Activated CD8-positive, alpha-beta T cell treated with anti-CD3 and anti-CD28 coated beads for 36 hours (primary cell): Measurements from ENCODE around the gene OCRL. TPM values are rescaled to one million over a fixed set of nuclear protein-coding genes. Genes with fewer than 3 reads are reported as not detected.

Source experiments
- ATAC-seq: fragments of 200-7000 bp; cut with Tn5 transposase; one replicate; pipeline ENCODE4 v1.10.0; 2021; ENCODE audit warnings: mild to moderate bottlenecking, moderate library complexity
- CTCF ChIA-PET: fragments of 350-600 bp; sonication (Branson Sonifier 250); formaldehyde crosslinking; loops from one replicate; lab custom pipeline; 2021; ENCODE audit warnings: antibody characterized with exemption; lab: Charles Lee
- POLR2A ChIA-PET: fragments of 350-600 bp; sonication (Branson Sonifier 250); formaldehyde crosslinking; loops from one replicate; lab custom pipeline; 2021; ENCODE audit warnings: antibody characterized with exemption; lab: Charles Lee
- DNase-seq: peaks from one replicate; pipeline ENCODE4 v3.0.0-alpha.2; 2020
- H3K27ac Mint-ChIP-seq: one replicate; pipeline ENCODE4 v1.8.0; 2021; ENCODE audit warnings: mild to moderate bottlenecking, mixed read lengths
- H3K27me3 Mint-ChIP-seq: one replicate; pipeline ENCODE4 v1.8.0; 2021; ENCODE audit warnings: mixed read lengths
- H3K36me3 Mint-ChIP-seq: one replicate; pipeline ENCODE4 v1.8.0; 2021; ENCODE audit warnings: low read depth, mixed read lengths
- H3K4me1 Mint-ChIP-seq: one replicate; pipeline ENCODE4 v1.8.0; 2021; ENCODE audit warnings: low read depth, mixed read lengths
- H3K4me3 Mint-ChIP-seq: one replicate; pipeline ENCODE4 v1.8.0; 2021; ENCODE audit warnings: mild to moderate bottlenecking, moderate library complexity, mixed read lengths
- H3K9me3 Mint-ChIP-seq: one replicate; pipeline ENCODE4 v1.8.0; 2021; ENCODE audit warnings: mixed read lengths
- CTCF ChIP-seq: fragments of 200-600 bp; IDR thresholded peaks from one replicate; pipeline ENCODE4 v1.8.0; 2022; ENCODE audit warnings: antibody characterized with exemption, mild to moderate bottlenecking
- intact Hi-C: fragments of 100-400 bp; cut with micrococcal nuclease; formaldehyde crosslinking; loops from one replicate; pipeline ENCODE4 v1.10.0; 2022
- total RNA-seq, 2 experiments: library from RNA; stranded (reverse); gene quantifications; one replicate each; pipeline ENCODE4 v1.2.3, GENCODE V29; 2021

OCRL gene
- total RNA-seq, 2 experiments from 2014 or later, result 2.0 to 2.2 TPM

GRCh38 chrX:129577473-129577872 is 37.4 kb downstream of the OCRL start:
- POLR2A ChIA-PET, result no interaction called here
- no peak overlapping the region for H3K4me3 Mint-ChIP-seq
- no peaks in the 10 kb centered on the region for H3K4me1 Mint-ChIP-seq
- H3K9me3 Mint-ChIP-seq, result no peaks in the 10 kb centered on the region
- no peak for DNase-seq
- ATAC-seq, result no peak
- no peaks in the 10 kb centered on the region for H3K27me3 Mint-ChIP-seq
- no peak for TF ChIP-seq CTCF
- H3K27ac Mint-ChIP-seq, result no peak overlapping the region
- H3K36me3 Mint-ChIP-seq, result peaks cover 2% of the 10 kb centered on the region
- intact Hi-C loops, result no loop called here
- CTCF ChIA-PET, result interaction anchor here (1.3 kb wide), 1 partner anchor 148 kb away, joined by 3 read pairs; no protein-coding TSS in a partner anchor

- no peak for DNase-seq
- Mint-ChIP-seq H3K4me1 (no peaks in the 10 kb centered on the region), H3K9me3 (no peaks in the 10 kb centered on the region), H3K4me3 (no peak overlapping the region), H3K36me3 (peaks cover 2% of the 10 kb centered on the region), H3K27ac (no peak overlapping the region), H3K27me3 (no peaks in the 10 kb centered on the region)
- intact Hi-C loops, result no loop called here
- ChIA-PET POLR2A (no interaction called here), CTCF (interaction anchor here (1.3 kb wide), 1 partner anchor 148 kb away, joined by 3 read pairs; no protein-coding TSS in a partner anchor)
- no peak for TF ChIP-seq CTCF
- ATAC-seq, result no peak
These were observed 37.8 kb downstream of the OCRL start for GRCh38 chrX:129577877-129578276.

GRCh38 chrX:129581904-129582303 is 41.8 kb downstream of the OCRL start:
- no peaks in the 10 kb centered on the region for H3K36me3 Mint-ChIP-seq
- TF ChIP-seq CTCF, result no peak
- no peak overlapping the region for H3K27ac Mint-ChIP-seq
- intact Hi-C loops, result no loop called here
- CTCF ChIA-PET, result no interaction called here
- DNase-seq (no peak), ATAC-seq (no peak)
- H3K27me3 Mint-ChIP-seq, result no peaks in the 10 kb centered on the region
- no peak overlapping the region for H3K4me3 Mint-ChIP-seq
- H3K4me1 Mint-ChIP-seq, result no peaks in the 10 kb centered on the region
- H3K9me3 Mint-ChIP-seq, result no peaks in the 10 kb centered on the region
- POLR2A ChIA-PET, result no interaction called here

GRCh38 chrX:129585167-129585566 is 45.1 kb downstream of the OCRL start:
- CTCF ChIA-PET, result interaction anchor here (1.0 kb wide), 1 partner anchor 16 kb away, joined by 4 read pairs; no protein-coding TSS in a partner anchor
- no peak for ATAC-seq
- POLR2A ChIA-PET, result no interaction called here

GRCh38 chrX:129585691-129586090 is 45.6 kb downstream of the OCRL start:
- intact Hi-C loops, result no loop called here
- ATAC-seq (no peak), DNase-seq (no peak)
- ChIA-PET CTCF (no interaction called here), POLR2A (no interaction called here)
- H3K27ac Mint-ChIP-seq, result no peak overlapping the region
- H3K36me3 Mint-ChIP-seq, result peaks cover 1% of the 10 kb centered on the region
- H3K4me1 Mint-ChIP-seq, result no peaks in the 10 kb centered on the region
- no peak for TF ChIP-seq CTCF
- no peaks in the 10 kb centered on the region for H3K27me3 Mint-ChIP-seq
- no peaks in the 10 kb centered on the region for H3K9me3 Mint-ChIP-seq
- no peak overlapping the region for H3K4me3 Mint-ChIP-seq

More at GRCh38 chrX:129585167-129585566, 45.1 kb downstream of the OCRL start:
- intact Hi-C loops, result no loop called here
- Mint-ChIP-seq H3K9me3 (no peaks in the 10 kb centered on the region), H3K27ac (no peak overlapping the region), H3K27me3 (no peaks in the 10 kb centered on the region), H3K36me3 (peaks cover 1% of the 10 kb centered on the region), H3K4me3 (no peak overlapping the region), H3K4me1 (no peaks in the 10 kb centered on the region)
- TF ChIP-seq CTCF, result no peak
- no peak for DNase-seq
